Thyroid gland (tissue), 4 donors: Measurements from ENCODE around the gene KRAS.

Experiments used
- CTCF ChIP-seq, 6 experiments: fragments of 200-600 bp in 3 of 6; fragments of 450-650 bp in 3 of 6; sonication (generic) in 3 of 6; IDR thresholded peaks; one replicate each; pipeline ENCODE4 v1.5.1; 2016 to 2019; ENCODE audit warnings: antibody characterized with exemption in 6 of 6, mild to moderate bottlenecking in 2 of 6, inconsistent platforms in 1 of 6, moderate library complexity in 1 of 6
- POLR2A ChIP-seq, 2 donors: fragments of 450-650 bp; IDR thresholded peaks; one replicate each; pipeline ENCODE4 v1.6.1; 2017; ENCODE audit warnings: antibody characterized with exemption in 2 of 2, mild to moderate bottlenecking in 2 of 2, moderate library complexity in 1 of 2

GRCh38 chr12:25250744-25251730 is at the start of gene KRAS:
- peak; percentile 87 for TF ChIP-seq POLR2A (IDR thresholded peaks at IDR 0.05)
- TF ChIP-seq CTCF (IDR thresholded peaks at IDR 0.05) = no peak
